Breast epithelium (tissue), 4 donors: Measurements from ENCODE around the gene UBASH3B. TPM values are rescaled to one million over a fixed set of nuclear protein-coding genes. Genes with fewer than 3 reads are reported as not detected.

Experiments
- DNase-seq, 2 donors: peaks; one replicate each; pipeline ENCODE4 v3.0.0-alpha.2; 2019; ENCODE audit warnings: low spot score in 2 of 2
- H3K27ac ChIP-seq, 2 donors: fragments of 200-600 bp; sonication (generic) in 1 of 2; one replicate each; pipeline ENCODE4 v1.5.1; 2016 to 2019; ENCODE audit warnings: mild to moderate bottlenecking in 1 of 2
- H3K27me3 ChIP-seq, 2 donors: fragments of 200-600 bp; sonication (generic) in 1 of 2; one replicate each; pipeline versions ENCODE4 v1.5.1 to v1.6.0; 2017 to 2019; ENCODE audit warnings: control low read depth in 1 of 2, mild to moderate bottlenecking in 1 of 2
- H3K36me3 ChIP-seq: fragments of 200-600 bp; one replicate; pipeline ENCODE4 v1.5.1; 2019
- H3K4me1 ChIP-seq, 2 donors: fragments of 200-600 bp; sonication (generic); one replicate each; pipeline ENCODE4 v1.5.1; 2016 to 2019; ENCODE audit warnings: control low read depth in 1 of 2
- H3K4me3 ChIP-seq, 3 donors: fragments of 200-600 bp; sonication (generic); 1 replicate in 2 of 3; 2 replicates in 1 of 3; pipeline ENCODE4 v1.5.1; 2016 to 2019; ENCODE audit warnings: mild to moderate bottlenecking in 3 of 3, moderate library complexity in 2 of 3
- H3K9me3 ChIP-seq, 2 donors: fragments of 200-600 bp; sonication (generic) in 1 of 2; one replicate each; pipeline ENCODE4 v1.5.1; 2016 to 2019; ENCODE audit warnings: control low read depth in 1 of 2
- POLR2A ChIP-seq: fragments of 450-650 bp; IDR thresholded peaks from one replicate; pipeline ENCODE4 v1.6.1; 2016; ENCODE audit warnings: antibody characterized with exemption, mild to moderate bottlenecking, moderate library complexity
- POLR2AphosphoS5 ChIP-seq, 3 donors: sonication (generic); formaldehyde crosslinking; IDR thresholded peaks; one replicate each; pipeline ENCODE4 v1.6.1; 2017; ENCODE audit warnings: antibody characterized with exemption in 3 of 3
- intact Hi-C: fragments of 100-400 bp; cut with DNase I; formaldehyde crosslinking; loops from one replicate; pipeline ENCODE4 v1.15.1; 2023; ENCODE audit warnings: low total_unique reads
- total RNA-seq, 3 donors: library from RNA; depleted of rRNA; stranded (reverse); fragments of >200 nt; gene quantifications; one replicate each; pipeline ENCODE4 v1.1.0, GENCODE V29; 2016
- TF ChIP-seq, protein P1 (sequence below), 3 donors: fragments of 450-650 bp; IDR thresholded peaks; one replicate each; pipeline ENCODE4 v1.5.1; 2016 to 2017; ENCODE audit warnings: antibody characterized with exemption in 3 of 3, mild to moderate bottlenecking in 3 of 3, moderate library complexity in 3 of 3

UBASH3B gene
- total RNA-seq, 3 donors from 2014 or later: 4.7 to 6.2 (median 4.8) TPM

DNA sequence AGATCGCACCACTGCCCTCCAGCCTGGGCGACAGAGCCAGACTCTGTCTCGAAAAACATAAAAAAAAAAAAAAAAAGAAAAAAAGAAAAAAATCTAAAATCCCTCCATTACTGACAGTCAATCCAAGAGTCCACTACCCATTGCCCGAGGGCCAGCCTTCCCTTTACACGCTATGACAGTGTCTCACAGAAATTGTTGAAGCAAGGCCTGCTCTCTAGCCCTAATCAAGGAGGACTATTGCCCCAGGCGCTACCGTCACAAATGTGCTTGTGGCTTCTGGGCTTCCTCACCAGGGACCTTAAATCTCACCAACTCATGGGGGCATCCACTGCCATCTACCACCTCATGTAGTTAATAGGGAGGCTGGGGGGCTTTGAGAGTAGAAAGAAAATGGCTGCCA is 49.9 kb downstream of the UBASH3B start:
- TF ChIP-seq POLR2A: no peak
- TF ChIP-seq POLR2AphosphoS5 (IDR thresholded peaks at IDR 0.05): no peak
- TF ChIP-seq, protein P1, sequence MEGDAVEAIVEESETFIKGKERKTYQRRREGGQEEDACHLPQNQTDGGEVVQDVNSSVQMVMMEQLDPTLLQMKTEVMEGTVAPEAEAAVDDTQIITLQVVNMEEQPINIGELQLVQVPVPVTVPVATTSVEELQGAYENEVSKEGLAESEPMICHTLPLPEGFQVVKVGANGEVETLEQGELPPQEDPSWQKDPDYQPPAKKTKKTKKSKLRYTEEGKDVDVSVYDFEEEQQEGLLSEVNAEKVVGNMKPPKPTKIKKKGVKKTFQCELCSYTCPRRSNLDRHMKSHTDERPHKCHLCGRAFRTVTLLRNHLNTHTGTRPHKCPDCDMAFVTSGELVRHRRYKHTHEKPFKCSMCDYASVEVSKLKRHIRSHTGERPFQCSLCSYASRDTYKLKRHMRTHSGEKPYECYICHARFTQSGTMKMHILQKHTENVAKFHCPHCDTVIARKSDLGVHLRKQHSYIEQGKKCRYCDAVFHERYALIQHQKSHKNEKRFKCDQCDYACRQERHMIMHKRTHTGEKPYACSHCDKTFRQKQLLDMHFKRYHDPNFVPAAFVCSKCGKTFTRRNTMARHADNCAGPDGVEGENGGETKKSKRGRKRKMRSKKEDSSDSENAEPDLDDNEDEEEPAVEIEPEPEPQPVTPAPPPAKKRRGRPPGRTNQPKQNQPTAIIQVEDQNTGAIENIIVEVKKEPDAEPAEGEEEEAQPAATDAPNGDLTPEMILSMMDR (IDR thresholded peaks at IDR 0.05): no peak
- intact Hi-C loops: no loop called here
- no peak for DNase-seq
- H3K4me1 ChIP-seq: no peaks in the 10 kb centered on the region
- H3K27me3 ChIP-seq: no peaks in the 10 kb centered on the region
- no peaks in the 10 kb centered on the region for H3K9me3 ChIP-seq
- no peak overlapping the region for H3K4me3 ChIP-seq
- H3K27ac ChIP-seq: no peak overlapping the region
- H3K36me3 ChIP-seq: no peaks in the 10 kb centered on the region

DNA sequence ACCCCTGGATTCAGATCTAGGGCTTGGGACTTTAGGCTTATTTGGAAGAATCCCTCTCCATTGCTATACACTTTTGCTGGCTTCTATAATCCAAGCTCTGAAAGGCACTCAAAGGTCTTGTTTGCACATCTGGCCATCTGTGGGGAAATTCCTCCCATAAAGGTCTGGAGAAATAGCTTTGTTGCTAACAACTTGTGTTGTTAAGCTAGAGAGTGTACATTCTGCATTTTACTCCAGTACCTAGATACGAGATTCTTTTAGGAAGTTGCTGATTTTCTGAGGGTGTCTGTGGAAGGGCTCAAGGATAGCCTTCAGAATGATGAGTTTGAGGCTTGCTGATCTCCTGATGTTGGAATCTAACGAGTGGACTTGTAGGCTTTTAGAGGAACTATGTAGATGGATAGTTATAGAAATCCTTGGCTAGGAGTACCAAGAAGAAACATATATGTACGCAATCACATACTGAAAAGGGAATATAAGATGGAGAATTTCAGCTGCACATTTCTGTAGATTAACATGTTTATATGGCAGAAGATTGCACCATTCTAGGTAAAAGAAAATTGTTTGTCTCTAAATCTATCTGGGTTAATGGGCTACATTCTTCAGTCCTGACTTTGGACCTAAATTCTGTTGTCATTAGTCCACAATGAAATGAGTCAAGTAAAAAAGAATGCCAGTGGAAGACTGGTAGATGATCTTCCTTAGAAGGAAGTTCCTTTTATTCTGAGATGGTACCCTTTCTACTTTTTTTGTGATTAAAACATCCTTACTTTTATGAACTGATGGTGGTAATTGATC is 51.0 kb downstream of the UBASH3B start:
- H3K36me3 ChIP-seq: no peaks in the 10 kb centered on the region
- no peaks in the 10 kb centered on the region for H3K27me3 ChIP-seq
- H3K9me3 ChIP-seq: no peaks in the 10 kb centered on the region
- no peak overlapping the region for H3K27ac ChIP-seq
- DNase-seq: no peak
- H3K4me3 ChIP-seq: no peak overlapping the region
- no peaks in the 10 kb centered on the region for H3K4me1 ChIP-seq
- no peak for TF ChIP-seq POLR2A
- no peak for TF ChIP-seq POLR2AphosphoS5 (IDR thresholded peaks at IDR 0.05)
- TF ChIP-seq, protein P1 (IDR thresholded peaks at IDR 0.05): no peak
- intact Hi-C loops: no loop called here

DNA sequence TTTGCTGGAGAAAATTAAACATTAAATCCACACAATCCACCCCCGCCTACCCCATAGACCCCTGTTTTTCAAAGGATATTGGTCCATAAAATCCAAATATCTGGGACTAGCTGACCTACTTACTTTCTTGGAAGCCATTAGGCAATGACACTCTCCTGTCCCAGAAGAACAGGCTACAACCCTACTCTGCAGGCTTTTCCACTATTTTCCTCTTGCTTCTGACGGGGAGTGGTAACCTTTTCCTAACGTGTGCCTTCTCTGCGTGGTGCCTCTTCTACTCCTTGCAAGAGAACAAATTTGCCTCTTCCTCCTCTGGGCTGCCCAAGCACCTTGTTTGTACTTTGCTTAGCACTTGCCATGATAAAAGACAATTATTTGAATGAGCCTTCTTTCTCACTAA is 51.6 kb downstream of the UBASH3B start:
- intact Hi-C loops: no loop called here
- Histone ChIP-seq H3K36me3 (no peaks in the 10 kb centered on the region), H3K9me3 (no peaks in the 10 kb centered on the region), H3K4me1 (no peaks in the 10 kb centered on the region), H3K27ac (no peak overlapping the region), H3K27me3 (no peaks in the 10 kb centered on the region), H3K4me3 (no peak overlapping the region)
- TF ChIP-seq POLR2A (no peak), POLR2AphosphoS5 (IDR thresholded peaks at IDR 0.05) (no peak)
- TF ChIP-seq, protein P1 (IDR thresholded peaks at IDR 0.05): no peak
- no peak for DNase-seq

DNA sequence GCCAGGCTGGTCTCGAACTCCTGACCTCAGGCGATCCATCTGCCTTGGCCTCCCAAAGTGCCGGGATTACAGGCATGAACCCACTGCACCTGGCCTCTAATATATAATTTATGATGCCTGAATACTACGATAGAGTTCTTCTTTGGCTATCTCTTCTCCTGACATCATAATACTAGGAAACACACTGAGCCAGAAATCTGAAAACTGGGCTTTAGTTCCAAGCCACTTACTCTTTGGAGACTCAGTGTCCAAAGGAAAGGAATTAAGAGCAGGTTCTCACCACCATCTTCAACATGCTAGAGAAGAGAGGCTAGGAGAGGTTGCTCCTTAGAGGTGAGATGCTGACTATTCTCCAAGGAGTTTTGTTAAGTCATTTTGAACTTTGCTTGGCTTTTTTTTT is 52.4 kb downstream of the UBASH3B start:
- no peak for TF ChIP-seq POLR2A
- TF ChIP-seq, protein P1 (IDR thresholded peaks at IDR 0.05): no peak
- TF ChIP-seq POLR2AphosphoS5 (IDR thresholded peaks at IDR 0.05): no peak
- DNase-seq: no peak
- Histone ChIP-seq H3K27ac (no peak overlapping the region), H3K27me3 (no peaks in the 10 kb centered on the region), H3K9me3 (no peaks in the 10 kb centered on the region), H3K4me1 (no peaks in the 10 kb centered on the region), H3K4me3 (no peak overlapping the region), H3K36me3 (no peaks in the 10 kb centered on the region)
- intact Hi-C loops: no loop called here

DNA sequence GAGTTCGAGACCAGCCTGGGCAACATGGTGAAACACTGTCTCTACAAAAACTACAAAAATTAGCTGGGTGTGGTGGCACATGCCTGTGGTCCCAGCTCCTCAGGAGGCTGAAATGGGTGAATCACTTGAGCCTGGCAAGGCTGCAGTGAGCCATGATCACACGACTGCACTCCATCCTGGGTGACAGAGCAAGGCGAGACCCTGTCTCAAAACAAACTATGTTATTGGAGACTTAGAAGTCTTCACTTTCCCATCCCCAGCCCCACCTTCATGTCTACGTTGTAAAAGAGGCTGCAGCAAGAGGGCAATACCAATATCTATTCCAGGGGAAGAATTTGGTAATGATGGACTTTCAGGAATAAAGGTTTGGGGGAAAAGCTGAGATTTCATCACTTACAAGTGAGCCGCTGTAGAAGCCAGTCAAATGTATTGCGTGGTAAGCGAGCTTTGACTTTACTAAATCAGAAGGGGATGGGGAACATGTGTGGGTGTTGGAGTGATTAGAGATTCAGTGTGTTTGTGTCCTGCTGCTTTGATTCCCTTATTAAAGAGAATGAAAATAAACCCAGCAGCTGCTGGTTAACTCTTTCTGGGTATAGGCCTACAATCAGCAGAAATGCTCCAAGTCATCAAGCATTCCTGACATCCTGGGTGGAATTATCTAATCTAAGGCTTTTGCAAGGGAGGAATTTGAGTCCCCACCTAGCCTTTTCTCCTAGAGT is 53.7 kb downstream of the UBASH3B start:
- intact Hi-C loops: no loop called here
- Histone ChIP-seq H3K27me3 (no peaks in the 10 kb centered on the region), H3K9me3 (no peaks in the 10 kb centered on the region), H3K36me3 (no peaks in the 10 kb centered on the region), H3K4me1 (no peaks in the 10 kb centered on the region), H3K27ac (no peak overlapping the region), H3K4me3 (no peak overlapping the region)
- TF ChIP-seq POLR2AphosphoS5 (IDR thresholded peaks at IDR 0.05) (no peak), POLR2A (no peak)
- TF ChIP-seq, protein P1 (IDR thresholded peaks at IDR 0.05): no peak
- no peak for DNase-seq
